ENCODE data around the gene TNFSF8. TPM values are rescaled to one million over a fixed set of nuclear protein-coding genes. Genes with fewer than 3 reads are reported as not detected.

The TNFSF8 gene
- total RNA-seq, 1 experiment from 2014 or later, result not detected

DNA sequence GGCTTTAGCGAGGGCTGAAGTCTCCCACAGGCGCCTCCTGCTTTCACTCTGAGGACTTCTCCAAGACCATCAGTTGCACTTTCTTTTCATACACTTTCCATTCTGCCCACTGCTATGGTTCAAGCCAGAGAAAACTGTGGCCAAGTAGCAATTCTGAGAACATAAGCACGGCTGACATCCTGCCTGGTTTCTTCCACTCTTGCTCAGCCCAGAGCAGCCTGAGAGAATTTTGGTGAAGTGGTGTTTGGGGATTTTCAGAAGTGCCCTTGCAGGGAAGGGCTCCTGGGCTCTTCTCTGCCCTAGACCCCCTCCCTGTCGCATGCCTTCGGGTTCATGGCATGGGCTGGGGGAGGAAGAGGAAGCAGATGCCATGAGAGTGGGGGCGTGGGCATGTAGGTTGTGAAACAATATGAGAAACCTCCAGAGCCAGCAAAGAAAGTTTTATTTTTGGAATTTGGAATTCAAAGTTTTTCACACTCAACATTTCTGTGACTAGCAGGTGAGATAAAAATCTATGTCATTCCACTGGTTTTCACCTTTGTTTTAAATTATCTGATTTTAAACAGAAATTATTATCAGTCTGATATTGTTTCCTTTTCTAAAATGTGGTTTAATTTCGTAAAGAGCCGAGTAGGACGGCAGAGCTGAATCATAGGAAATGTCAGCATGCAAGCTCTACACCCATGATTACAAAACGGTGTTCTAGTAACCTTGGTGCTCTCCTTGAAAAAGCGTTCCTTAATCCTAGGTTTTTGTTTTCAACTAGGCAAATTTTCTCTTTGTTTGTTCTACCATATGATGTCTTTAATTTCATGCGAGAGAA, 27.8 kb upstream of the TNFSF8 start:
- Histone ChIP-seq H4K20me1 (ENCODE audit: insufficient read depth) (no peaks in the 10 kb centered on the region), H3K9me3 (ENCODE audit: insufficient read depth, low read depth) (0 out of 2 replicates have a peak, but pooled peaks cover 14% of the 10 kb centered on the region), H2AFZ (no peak overlapping the region), H3K36me3 (ENCODE audit: low read depth) (no peaks in the 10 kb centered on the region), H3K4me2 (0 out of 2 replicates have a peak overlapping the region, but pooled peaks have one; percentile 20), H3K27ac (no peak overlapping the region), H3K4me1 (replicated peaks; ENCODE audit: insufficient read depth) (peaks cover 14% of the 10 kb centered on the region), H3K4me3 (no peak overlapping the region), H3F3A (ENCODE audit: insufficient read depth, low read depth) (no peaks in the 10 kb centered on the region), H3K9me2 (ENCODE audit: insufficient read depth) (no peaks in the 10 kb centered on the region), H3K27me3 (ENCODE audit: insufficient read depth, low read depth) (peaks cover 7% of the 10 kb centered on the region; the same call in 1 of the 2 replicates), H3K79me2 (ENCODE audit: low read depth) (no peaks in the 10 kb centered on the region)
- no TSS peak for BruUV-seq (replicated peaks)
- ChIA-PET CTCF (no interaction called here), POLR2A (ENCODE audit: unreplicated experiment) (no interaction called here)
- TF ChIP-seq EZH2 (IDR thresholded peaks at IDR 0.05; ENCODE audit: low read depth), result no peak
- TF ChIP-seq, protein P1, sequence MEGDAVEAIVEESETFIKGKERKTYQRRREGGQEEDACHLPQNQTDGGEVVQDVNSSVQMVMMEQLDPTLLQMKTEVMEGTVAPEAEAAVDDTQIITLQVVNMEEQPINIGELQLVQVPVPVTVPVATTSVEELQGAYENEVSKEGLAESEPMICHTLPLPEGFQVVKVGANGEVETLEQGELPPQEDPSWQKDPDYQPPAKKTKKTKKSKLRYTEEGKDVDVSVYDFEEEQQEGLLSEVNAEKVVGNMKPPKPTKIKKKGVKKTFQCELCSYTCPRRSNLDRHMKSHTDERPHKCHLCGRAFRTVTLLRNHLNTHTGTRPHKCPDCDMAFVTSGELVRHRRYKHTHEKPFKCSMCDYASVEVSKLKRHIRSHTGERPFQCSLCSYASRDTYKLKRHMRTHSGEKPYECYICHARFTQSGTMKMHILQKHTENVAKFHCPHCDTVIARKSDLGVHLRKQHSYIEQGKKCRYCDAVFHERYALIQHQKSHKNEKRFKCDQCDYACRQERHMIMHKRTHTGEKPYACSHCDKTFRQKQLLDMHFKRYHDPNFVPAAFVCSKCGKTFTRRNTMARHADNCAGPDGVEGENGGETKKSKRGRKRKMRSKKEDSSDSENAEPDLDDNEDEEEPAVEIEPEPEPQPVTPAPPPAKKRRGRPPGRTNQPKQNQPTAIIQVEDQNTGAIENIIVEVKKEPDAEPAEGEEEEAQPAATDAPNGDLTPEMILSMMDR (conservative IDR thresholded peaks at IDR 0.05), result no peak
- no peak for DNase-seq
- intact Hi-C loops (cut with micrococcal nuclease; ENCODE audit: unreplicated experiment), result no loop called here

DNA sequence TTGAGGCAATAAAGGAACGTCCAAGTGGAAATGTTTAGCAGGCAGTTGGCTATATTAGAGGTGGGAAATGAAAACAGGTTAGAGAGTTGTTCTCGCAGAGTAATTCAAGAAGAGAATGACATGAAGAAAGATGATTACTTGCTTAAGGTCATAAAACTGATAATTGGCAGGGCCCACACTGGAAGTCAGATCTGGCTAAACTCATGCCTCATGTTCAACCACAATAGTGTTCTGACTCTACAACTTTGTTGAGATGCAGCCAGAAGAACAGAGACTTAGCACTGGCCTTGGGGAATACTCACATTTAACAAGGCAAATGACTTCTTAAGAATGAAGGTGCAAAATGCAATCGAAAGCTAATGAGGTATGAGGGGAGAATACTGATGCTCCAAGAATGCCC, 27.2 kb upstream of the TNFSF8 start:
- Histone ChIP-seq H3K4me3 (no peak overlapping the region), H3K9me3 (ENCODE audit: insufficient read depth, low read depth) (0 out of 2 replicates have a peak, but pooled peaks cover 14% of the 10 kb centered on the region), H3K27me3 (ENCODE audit: insufficient read depth, low read depth) (peaks cover 7% of the 10 kb centered on the region; the same call in 1 of the 2 replicates), H3F3A (ENCODE audit: insufficient read depth, low read depth) (no peaks in the 10 kb centered on the region), H2AFZ (no peak overlapping the region), H3K79me2 (ENCODE audit: low read depth) (no peaks in the 10 kb centered on the region), H3K36me3 (ENCODE audit: low read depth) (no peaks in the 10 kb centered on the region), H3K27ac (no peak overlapping the region), H4K20me1 (ENCODE audit: insufficient read depth) (no peaks in the 10 kb centered on the region), H3K4me1 (replicated peaks; ENCODE audit: insufficient read depth) (peaks cover 14% of the 10 kb centered on the region), H3K4me2 (no peak overlapping the region), H3K9me2 (ENCODE audit: insufficient read depth) (no peaks in the 10 kb centered on the region)
- ChIA-PET POLR2A (ENCODE audit: unreplicated experiment) (no interaction called here), CTCF (no interaction called here)
- TF ChIP-seq, protein P1 (conservative IDR thresholded peaks at IDR 0.05), result no peak
- no peak for TF ChIP-seq EZH2 (IDR thresholded peaks at IDR 0.05; ENCODE audit: low read depth)
- intact Hi-C loops (cut with micrococcal nuclease; ENCODE audit: unreplicated experiment), result no loop called here
- no peak for DNase-seq
- no TSS peak for BruUV-seq (replicated peaks)

DNA sequence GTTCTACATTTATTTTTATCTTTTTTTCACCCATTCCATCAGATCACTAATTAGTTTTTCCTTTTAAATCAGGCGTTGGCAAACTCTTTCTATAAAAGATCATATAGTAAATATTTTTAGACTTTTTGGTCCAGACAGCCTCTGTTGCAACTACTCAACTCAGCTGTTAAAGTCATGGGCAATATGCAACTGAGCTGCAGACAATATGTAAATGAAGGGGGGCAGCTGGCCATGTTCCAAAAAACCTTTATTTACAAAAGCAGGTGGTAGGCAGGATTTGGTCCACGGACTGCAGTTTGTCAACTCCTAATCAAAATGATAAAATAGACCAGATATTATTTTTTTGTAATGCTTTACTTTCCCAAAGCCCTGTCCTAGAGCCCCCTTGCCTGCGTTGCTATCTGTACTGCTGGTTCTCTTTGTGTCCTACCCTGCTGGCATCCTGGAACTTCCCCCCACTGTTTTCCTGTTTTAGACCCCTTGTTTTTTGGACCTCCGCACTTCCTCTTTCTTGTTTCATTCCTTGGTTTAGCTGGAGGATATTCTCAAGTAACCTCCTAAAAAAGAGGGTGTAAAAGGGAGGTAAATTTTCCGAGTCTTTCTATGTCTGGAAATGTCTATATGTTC, 24.7 kb upstream of the TNFSF8 start:
- Histone ChIP-seq H3F3A (ENCODE audit: insufficient read depth, low read depth) (no peaks in the 10 kb centered on the region), H3K4me1 (replicated peaks; ENCODE audit: insufficient read depth) (peaks cover 14% of the 10 kb centered on the region), H4K20me1 (ENCODE audit: insufficient read depth) (no peaks in the 10 kb centered on the region), H3K79me2 (ENCODE audit: low read depth) (no peaks in the 10 kb centered on the region), H2AFZ (no peak overlapping the region), H3K27me3 (ENCODE audit: insufficient read depth, low read depth) (no peaks in the 10 kb centered on the region), H3K36me3 (ENCODE audit: low read depth) (no peaks in the 10 kb centered on the region), H3K9me3 (ENCODE audit: insufficient read depth, low read depth) (0 out of 2 replicates have a peak, but pooled peaks cover 8% of the 10 kb centered on the region), H3K4me2 (no peak overlapping the region), H3K27ac (no peak overlapping the region), H3K4me3 (no peak overlapping the region), H3K9me2 (ENCODE audit: insufficient read depth) (no peaks in the 10 kb centered on the region)
- CTCF ChIA-PET, result no interaction called here
- intact Hi-C loops (cut with micrococcal nuclease; ENCODE audit: unreplicated experiment), result no loop called here
- BruUV-seq (replicated peaks), result no TSS peak
- POLR2A ChIA-PET (ENCODE audit: unreplicated experiment), result no interaction called here
- DNase-seq, result no peak
- TF ChIP-seq EZH2 (IDR thresholded peaks at IDR 0.05; ENCODE audit: low read depth), result no peak
- TF ChIP-seq, protein P1 (conservative IDR thresholded peaks at IDR 0.05), result no peak

Measured in PC-9 (cell line).